Prostate gland (tissue), 2 donors: ENCODE measurements around the gene PKHD1.

Experiments used
- CTCF ChIP-seq, 4 experiments: fragments of 200-600 bp in 2 of 4; fragments of 450-650 bp in 2 of 4; sonication (generic) in 2 of 4; IDR thresholded peaks; 1 replicate in 3 of 4; 2 replicates in 1 of 4; pipeline ENCODE4 v1.5.1; 2016 to 2019; ENCODE audit warnings: antibody characterized with exemption in 4 of 4, mild to moderate bottlenecking in 2 of 4, moderate library complexity in 2 of 4
- POLR2A ChIP-seq: fragments of 450-650 bp; IDR thresholded peaks from one replicate; pipeline ENCODE4 v1.6.1; 2016; ENCODE audit warnings: antibody characterized with exemption, mild to moderate bottlenecking
- POLR2AphosphoS5 ChIP-seq: sonication (generic); formaldehyde crosslinking; IDR thresholded peaks from one replicate; pipeline ENCODE4 v1.6.1; 2017; ENCODE audit warnings: antibody characterized with exemption

GRCh38 chr6:51663525-51663924, 423.9 kb downstream of the PKHD1 start:
- TF ChIP-seq CTCF (IDR thresholded peaks at IDR 0.05) (no peak), POLR2AphosphoS5 (no peak), POLR2A (no peak)
